NCI-H2081 treated with DMSO at 0.1 percent for 48 hours (cell line): ENCODE data around the gene CLPTM1L.
"Not testable (repeated sequence)": the region's sequence is repeated elsewhere in the genome, so short reads cannot be mapped to it uniquely, and the experiment has no call there.

Experiments used
- DNase-seq: peaks from one replicate; lab custom pipeline; 2025; lab: John Stamatoyannopoulos, UW

Gene CLPTM1L

DNA sequence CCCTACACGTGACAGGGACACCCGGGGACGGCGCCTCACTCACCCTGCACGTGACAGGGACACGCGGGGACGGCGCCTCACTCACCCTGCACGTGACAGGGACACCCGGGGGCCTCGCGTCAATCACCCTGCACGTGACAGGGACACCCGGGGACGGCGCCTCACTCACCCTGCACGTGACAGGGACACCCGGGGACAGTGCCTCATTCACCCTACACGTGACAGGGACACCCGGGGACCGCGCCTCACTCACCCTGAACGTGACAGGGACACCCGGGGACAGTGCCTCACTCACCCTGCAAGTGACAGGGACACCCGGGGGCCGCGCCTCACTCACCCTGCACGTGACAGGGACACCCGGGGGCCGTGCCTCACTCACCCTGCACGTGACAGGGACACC lies 55.3 kb downstream of the CLPTM1L start:
- DNase-seq = not testable (repeated sequence)

DNA sequence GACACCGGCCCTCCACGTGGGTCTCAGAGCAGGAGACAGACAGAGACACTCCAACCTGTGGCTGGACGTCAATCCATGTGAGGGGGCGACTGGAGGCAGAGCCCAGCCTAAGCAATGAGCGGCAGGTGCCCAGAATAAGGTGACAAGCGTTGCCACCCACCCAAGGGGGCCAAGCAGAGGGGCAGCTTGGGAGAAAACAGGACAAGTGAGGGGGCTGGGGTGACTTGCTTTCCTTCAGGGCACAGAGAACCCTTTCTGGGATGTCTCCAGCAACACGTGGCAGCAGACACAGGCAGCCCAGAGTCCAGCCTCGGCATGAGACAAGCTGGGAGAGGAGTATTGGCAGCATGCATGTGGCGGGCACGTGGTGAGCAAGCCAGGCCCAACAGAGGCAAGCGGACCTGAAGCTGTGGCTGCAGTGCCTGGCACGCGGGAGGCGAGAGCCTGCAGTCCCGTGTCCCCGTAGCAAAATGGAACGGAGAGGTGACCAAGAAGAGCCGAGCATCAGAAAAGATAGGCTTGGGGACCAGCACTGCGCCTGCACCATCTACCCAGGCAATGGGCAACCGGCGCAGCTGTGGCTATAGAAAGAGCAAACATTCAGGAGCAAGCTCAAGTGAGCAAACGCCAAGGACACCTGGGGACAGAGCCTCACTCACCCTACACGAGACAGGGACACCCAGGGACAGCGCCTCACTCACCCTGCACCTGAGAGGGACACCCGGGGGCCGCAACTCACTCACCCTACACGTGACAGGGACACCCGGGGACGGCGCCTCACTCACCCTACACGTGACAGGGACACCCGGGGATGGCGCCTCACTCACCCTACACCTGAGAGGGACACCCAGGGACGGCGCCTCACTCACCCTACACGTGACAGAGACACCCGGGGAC lies 56.2 kb downstream of the CLPTM1L start:
- no peak for DNase-seq

DNA sequence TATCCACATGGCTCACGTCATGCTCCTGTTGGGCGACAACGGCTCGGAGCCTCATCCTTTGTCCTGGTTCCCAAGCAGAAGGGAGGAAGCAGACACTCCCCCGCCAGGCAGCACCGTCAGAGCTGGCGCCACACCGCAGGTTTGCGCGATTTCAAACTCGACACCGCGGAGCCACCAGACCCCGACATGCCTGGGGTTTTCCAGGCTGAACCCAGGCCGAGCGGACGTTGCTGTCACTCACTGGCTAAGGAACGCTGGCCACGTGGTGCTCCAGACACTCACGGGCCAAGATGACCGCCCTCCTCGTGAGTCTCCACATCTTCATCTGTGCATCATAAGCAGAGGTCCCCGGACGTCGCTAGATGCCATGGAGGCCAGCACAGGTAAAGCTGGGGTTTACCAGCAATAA lies 59.0 kb downstream of the CLPTM1L start:
- DNase-seq = no peak

DNA sequence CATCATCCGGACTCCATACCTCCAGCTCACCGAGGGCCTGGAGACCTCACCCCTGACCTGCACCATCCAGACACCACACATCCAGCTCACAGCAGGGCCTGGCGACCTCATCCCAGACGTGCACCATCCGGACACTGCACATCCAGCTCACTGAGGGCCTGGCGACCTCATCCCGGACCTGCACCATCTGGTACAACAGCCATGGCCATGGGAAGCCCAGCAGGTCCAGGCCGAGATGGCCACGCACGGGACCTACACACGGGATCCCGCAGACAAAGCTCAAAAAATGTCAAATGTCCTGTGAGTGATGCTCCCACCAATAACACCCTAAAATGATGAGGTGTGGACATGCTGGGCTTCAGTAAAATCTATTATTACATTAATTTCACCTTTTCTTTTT lies 59.8 kb downstream of the CLPTM1L start:
- no peak for DNase-seq

DNA sequence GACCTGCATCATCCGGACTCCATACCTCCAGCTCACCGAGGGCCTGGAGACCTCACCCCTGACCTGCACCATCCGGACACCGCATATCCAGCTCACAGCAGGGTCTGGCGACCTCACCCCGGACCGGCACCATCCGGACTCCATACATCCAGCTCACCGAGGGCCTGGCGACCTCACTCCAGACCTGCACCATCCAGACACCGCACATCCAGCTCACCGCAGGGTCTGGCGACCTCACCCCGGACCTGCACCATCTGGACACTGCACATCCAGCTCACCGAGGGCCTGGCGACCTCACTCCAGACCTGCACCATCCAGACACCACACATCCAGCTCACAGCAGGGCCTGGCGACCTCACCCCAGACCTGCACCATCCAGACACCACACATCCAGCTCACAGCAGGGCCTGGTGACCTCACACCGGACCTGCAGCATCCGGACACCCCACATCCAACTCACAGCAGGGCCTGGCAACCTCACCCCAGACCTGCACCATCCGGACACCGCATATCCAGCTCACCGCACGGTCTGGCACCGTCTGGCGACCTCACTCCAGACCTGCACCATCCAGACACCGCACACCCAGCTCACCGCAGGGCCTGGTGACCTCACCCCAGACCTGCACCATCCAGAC lies 60.4 kb downstream of the CLPTM1L start:
- DNase-seq = not testable (repeated sequence)

DNA sequence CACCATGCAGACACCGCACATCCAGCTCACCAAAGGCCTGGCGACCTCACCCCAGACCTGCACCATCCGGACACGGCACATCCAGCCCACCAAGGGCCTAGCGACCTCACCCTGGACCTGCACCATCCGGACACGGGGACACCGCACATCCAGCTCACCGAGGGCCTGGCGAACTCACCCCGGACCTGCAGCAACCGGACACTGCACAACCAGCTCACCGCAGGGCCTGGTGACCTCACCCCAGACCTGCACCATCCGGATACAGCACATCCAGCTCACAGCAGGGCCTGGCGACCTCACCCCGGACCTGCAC lies 61.2 kb downstream of the CLPTM1L start:
- DNase-seq = not testable (repeated sequence)

DNA sequence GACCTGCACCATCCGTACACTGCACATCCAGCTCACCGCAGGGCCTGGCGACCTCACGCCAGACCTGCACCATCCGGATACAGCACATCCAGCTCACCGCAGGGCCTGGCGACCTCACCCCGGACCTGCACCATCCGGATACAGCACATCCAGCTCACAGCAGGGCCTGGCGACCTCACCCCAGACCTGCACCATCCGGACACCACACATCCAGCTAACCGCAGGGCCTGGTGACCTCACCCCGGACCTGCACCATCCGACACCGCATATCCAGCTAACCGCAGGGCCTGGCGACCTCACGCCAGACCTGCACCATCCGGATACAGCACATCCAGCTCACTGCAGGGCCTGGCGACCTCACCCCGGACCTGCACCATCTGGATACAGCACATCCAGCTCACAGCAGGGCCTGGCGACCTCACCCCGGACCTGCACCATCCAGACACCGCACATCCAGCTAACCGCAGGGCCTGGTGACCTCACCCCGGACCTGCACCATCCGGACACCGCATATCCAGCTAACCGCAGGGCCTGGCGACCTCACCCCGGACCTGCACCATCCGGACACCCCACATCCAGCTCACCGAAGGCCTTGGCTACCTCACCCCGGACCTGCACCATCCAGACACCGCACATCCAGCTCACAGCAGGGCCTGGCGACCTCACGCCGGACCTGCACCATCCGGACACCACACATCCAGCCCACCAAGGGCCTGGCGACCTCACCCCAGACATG lies 61.7 kb downstream of the CLPTM1L start:
- not testable (repeated sequence) for DNase-seq

DNA sequence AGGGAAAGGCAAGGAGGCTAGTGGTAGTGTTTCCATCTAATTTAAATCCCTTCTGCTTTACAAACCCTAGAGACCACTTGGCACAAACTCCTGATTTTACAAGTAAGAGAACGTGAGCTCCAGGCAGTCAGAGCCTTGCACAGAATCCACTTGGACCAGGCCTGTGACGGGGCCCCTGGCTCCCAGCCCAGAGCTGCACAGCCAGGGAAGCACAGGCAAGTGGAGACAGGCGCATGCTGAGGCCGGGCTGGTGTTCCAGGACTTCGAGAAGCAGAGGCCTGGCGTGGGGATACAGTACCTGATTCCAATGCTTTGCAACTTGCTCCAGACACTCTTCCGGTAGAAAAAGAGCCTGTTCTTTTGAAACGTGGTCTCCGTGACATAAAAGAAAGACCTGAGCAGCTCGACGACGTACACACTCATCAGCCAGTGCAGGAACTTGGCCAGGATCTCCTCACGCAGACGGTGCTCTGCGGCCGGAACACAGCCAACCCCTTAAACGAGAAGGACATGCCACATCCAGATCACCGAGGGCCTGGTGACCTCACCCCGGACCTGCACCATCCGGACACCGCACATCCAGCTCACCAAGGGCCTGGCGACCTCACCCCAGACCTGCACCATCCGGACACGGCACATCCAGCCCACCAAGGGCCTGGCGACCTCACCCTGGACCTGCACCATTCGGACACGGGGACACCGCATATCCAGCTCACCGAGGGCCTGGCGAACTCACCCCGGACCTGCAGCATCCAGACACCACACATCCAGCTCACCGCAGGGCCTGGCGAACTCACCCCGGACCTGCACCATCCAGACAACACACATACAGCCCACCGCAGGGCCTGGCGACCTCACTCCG lies 62.5 kb downstream of the CLPTM1L start:
- no peak for DNase-seq

DNA sequence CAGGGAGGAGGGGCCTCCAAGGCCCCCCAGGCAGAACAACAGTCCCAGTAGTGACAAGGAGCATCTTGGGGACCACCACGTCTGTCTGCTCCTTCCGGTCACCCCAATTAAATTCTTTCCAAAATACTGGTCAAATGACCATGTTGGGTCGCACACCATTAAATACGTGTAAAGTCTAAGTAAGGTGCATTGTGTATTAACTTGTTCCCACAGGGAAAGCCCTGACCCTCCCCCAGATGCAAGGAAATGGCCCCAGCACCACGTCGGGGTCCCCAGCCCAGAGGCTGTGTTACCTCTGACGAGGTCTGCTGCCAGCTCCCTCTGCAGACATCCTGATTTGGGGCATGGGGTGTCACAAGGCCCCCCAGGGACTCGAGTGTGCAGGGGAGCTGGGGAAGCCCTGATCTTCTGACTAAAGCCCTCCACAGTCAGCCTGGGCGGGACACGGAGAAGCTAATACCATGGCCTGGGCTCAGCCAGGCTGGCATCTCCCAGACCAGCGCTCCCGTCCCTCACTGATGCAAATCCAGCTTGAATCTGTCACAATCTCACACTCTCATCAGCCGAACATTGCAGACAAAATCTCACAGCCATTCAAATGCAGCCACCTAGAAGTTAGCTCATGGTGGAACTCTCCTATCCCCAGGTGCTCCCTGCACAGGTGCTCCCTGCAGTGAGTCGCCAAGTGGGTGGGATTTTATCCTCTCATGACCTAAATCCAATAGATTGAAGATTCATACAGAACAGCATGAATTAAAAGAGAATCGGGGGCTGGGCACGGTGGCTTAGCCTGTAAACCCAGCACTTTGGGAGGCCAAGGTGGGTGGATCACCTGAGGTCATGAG lies 63.6 kb downstream of the CLPTM1L start:
- no peak for DNase-seq

DNA sequence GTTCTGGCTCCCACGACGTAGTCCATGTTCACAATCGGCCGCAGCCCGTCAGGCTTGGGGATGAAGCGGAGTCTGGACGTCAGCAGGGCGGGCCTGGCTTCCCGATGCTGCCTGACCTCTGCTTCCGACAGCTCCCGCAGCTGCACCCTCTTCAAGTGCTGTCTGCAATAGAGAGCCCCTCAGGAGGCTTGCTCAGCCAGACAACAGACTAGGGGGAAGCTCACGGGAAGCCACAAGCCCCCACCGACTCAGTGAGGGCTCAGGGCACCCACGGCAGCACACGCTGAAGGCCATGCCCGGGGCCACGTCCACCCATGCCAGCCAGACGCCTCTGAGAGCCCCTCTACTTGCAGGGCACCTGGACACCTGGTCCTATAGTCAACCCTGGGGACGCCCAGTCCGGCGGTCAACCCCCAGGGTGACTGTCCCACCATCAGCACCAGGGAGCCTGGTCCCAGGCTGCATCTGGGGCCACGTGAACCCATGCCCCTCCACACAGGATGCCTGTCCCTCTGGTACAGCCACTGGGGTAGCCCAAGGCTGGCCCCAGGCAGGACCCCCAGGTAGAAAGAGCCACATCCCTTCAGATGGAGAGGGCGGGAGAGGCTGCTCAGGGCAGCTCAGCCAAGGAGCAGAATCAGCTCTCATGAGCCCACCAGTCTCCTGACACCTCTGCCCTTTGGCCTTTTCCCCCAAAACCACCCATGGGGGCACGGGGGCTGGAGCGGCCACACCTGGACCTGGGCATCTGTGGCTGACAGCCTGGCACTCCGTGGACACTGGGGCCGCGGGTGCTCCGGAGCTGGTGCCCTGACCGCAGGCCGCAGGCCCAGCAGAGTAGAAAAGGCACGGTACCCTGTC lies 64.5 kb downstream of the CLPTM1L start:
- no peak for DNase-seq

DNA sequence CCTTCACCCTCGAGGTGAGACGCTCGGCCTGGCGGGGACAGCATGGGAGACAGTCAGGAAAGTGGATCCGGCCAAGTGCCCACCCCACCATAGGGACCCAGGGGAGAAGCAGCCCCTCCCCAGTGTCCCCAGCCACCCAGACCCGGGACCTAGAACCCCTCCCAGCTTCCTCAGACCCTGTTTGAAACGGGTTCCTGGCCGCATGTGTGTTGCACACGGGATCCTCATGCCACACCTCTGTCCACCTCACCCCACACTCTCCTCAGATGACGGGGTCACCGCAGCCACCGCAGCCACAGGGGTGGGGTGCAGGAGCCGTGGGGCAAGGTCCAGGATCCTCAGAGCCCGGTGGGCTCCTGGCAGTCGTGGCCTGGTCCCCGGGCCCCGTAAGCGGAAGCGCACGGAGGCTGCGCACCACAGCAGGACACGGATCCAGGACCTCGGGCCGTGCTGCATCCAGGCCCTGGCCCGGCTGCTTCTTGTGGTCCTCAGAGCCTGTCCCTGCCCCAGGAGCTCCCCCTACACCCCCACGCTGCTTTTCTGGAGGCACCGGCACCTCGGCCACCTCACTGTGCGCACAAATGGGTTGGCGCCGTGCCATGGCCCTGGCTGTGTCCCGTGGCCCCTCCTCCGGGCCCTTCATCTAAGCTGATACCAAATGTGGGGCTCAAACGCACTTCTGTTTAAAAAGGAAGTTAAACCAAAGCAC lies 65.3 kb downstream of the CLPTM1L start:
- DNase-seq = no peak

DNA sequence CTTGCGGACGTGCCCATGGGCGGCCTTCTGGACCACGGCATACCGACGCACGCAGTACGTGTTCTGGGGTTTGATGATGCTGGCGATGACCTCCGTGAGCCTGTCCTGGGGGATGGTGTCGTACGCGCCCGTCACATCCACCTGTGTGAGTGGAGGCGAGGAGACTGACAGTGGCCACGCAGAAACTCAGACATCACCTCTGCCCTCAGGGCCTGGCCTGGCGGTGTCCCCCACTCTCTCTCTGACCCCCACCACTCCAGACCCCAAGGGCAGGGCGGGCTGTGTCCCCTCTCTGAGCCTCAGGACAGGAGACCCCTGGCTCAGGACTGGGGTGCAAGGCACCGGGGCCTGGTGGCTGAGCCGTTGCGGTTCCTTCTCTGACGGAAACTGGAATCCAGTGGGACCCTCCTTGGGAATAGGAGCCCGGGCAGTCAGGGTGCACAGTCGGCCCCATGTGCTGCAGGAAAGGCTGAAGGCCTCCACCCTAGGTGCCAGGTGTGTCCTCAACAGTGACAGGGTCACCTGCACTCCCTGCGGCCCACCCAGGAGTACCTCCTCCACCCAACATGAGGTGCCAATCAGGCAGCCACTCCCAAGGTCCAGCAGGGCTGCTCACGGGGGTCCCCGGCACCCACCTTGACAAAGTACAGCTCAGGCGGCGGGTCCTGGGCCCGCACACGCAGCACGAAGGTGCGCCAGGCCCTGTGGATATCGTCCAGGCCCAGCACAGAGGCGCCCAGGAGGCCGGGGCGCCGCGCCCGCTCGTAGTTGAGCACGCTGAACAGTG lies 66.0 kb downstream of the CLPTM1L start:
- no peak for DNase-seq

DNA sequence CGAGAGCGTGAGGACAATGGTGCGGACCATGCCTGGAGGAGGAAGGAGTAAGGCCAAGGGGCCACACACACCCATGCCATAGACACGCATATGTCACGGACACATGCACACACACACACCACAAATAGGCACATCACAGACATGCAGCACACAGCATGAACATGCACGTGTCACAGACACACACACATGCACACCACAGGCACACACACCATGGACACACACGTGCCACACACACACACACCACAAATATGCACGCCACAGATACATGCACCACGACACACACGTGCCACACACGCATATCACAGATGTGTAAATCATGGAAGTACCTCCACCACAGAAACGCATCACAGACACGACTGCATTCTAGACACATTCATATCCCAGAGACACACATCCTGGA lies 66.7 kb downstream of the CLPTM1L start:
- DNase-seq = no peak

DNA sequence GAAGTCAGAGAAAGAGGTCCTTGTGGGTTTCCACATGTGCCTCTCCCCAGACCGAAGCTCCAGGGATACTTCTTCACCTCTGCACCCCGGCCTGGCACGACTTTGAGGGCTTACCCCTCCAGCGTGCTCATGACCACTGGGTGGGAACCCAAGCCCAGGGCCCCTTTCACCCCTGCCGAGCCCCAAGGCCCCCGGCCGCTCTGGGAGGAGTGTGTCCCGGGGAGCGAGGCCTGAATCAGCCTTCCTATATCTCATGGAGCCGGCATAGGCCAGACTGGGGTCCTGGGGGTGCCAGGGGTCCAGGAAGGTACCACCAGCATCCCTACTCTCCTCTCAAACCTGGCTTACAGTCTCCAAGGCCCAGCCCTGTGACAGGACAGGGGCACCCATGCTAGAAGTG lies 67.1 kb downstream of the CLPTM1L start:
- DNase-seq = no peak

DNA sequence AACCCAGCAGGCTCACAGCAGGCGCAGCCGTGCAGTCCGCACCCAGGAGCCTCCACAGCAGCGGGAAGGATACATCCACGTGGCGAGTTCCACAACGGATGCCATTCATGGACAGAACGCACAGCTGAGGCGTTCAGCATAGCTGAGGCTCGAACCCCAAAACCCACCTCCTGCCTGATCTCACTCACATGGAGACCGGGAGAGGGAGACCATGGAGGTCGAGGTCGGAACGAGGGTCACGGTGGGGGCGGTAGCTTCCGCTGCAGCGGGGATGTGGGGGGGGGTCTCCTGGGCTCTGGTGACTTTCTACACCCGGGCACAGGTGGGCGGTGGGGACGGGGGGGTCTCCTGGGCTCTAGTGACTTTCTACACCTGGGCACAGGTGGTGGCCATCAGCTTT lies 67.6 kb downstream of the CLPTM1L start:
- DNase-seq = no peak

DNA sequence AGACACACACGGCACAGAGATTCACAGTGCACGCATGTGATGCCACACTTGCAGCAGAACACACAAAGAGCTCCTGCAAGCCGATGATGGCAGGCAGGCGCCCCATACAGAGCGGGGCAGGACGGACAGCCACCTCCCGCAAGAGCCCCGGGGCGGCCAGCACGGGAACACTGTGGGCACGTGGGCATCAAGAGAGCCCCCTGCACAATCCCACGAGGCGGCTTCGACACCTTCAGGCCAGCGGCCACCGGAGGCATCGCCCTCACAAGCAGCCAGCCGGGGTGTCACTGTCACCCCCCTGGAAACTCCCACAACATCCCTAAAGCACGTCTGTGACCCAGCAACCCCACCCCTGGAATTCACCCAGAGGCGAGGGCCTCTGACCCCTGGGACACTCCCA lies 68.0 kb downstream of the CLPTM1L start:
- no peak for DNase-seq

DNA sequence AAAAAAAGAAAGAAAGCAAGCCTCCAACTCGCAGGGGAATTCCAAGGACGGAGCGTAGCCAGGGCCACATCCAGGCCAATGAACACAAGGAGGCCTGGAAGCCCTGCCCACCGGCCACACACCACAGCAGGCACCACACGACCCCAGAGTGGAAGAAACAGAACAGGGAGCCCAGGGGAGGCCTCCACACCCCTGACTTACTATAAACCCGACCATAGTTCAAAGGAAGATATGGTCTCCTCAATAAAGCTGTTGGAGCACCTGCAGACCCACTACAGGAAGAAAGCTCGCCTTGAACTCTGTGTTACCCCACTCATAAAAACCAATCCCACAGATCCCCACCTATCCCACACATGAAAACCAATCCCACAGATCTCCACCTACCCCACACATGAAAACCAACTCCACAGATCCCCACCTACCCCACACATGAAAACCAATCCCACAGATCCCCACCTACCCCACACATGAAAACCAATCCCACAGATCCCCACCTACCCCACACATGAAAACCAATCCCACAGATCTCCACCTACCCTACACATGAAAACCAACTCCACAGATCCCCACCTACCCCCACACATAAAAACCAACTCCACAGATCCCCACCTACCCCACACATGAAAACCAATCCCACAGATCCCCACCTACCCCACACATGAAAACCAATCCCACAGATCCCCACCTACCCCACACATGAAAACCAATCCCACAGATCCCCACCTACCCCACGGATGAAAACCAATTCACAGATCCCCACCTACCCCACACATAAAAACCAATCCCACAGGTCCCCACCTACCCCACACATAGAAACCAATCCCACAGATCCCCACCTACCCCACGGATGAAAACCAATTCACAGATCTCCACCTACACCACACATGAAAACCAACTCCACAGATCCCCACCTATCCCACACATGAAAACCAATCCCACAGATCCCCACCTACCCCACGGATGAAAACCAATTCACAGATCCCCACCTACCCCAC lies 69.2 kb downstream of the CLPTM1L start:
- not testable (repeated sequence) for DNase-seq
